GM12864 (cell line): ENCODE results near the gene INSC.

Experiments used
- DNase-seq: peaks from one replicate; pipeline ENCODE4 v3.0.0-alpha.2; 2011; ENCODE audit warnings: low read depth
- H3K4me3 ChIP-seq: 2 replicates; pipeline ENCODE4 v1.5.1; 2011; ENCODE audit warnings: mild to moderate bottlenecking, low read depth, low read length, control low read depth
- CTCF ChIP-seq: IDR thresholded peaks from 2 replicates; pipeline ENCODE4 v1.5.1; 2011; ENCODE audit warnings: low read depth, mild to moderate bottlenecking, moderate library complexity, low read length, control low read depth, inconsistent platforms; ENCODE audit errors: missing control alignments

The INSC gene

GRCh38 chr11:15139958-15140659, 25.4 kb downstream of the INSC start:
- H3K4me3 ChIP-seq, result no peak overlapping the region
- DNase-seq, result no peak
- TF ChIP-seq CTCF, result no peak

GRCh38 chr11:15141381-15141780, 26.7 kb downstream of the INSC start:
- H3K4me3 ChIP-seq, result no peak overlapping the region

GRCh38 chr11:15142838-15143237, 28.1 kb downstream of the INSC start:
- DNase-seq, result no peak
- no peak for TF ChIP-seq CTCF

More at GRCh38 chr11:15141381-15141780, 26.7 kb downstream of the INSC start:
- DNase-seq, result no peak
- TF ChIP-seq CTCF, result no peak

GRCh38 chr11:15143855-15144254, 29.1 kb downstream of the INSC start:
- TF ChIP-seq CTCF, result no peak
- H3K4me3 ChIP-seq, result no peak overlapping the region
- DNase-seq, result no peak

More at GRCh38 chr11:15142838-15143237, 28.1 kb downstream of the INSC start:
- H3K4me3 ChIP-seq, result no peak overlapping the region

- no peak overlapping the region for H3K4me3 ChIP-seq
- no peak for DNase-seq
- no peak for TF ChIP-seq CTCF
These were observed 29.6 kb downstream of the INSC start for GRCh38 chr11:15144347-15144746.

- no peak overlapping the region for H3K4me3 ChIP-seq
- no peak for DNase-seq
- TF ChIP-seq CTCF, result no peak
These were observed 30.4 kb downstream of the INSC start for GRCh38 chr11:15145151-15145550.

DNA sequence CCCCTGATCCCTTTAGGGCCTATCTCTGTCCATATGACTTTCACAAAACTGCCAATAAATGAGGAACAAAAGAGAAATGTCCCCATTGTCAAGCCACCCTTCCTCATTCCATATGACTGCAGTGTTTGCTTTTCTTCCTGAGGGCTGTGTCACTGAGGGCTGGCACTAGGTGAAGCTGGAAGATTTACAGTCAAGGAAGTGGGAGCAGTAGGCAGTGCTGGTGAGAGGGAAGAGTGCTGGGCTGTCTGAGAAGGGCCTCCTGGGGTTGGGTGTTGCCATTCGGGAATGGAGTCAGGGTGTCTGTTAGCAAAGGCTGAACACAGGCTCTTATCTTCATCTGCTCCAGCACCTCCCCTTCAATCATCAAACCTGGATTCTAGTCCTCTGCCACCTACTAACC, 30.9 kb downstream of the INSC start:
- no peak overlapping the region for H3K4me3 ChIP-seq
- no peak for DNase-seq
- no peak for TF ChIP-seq CTCF
